ENCODE results near the gene FAM120B.

FAM120B gene

DNA sequence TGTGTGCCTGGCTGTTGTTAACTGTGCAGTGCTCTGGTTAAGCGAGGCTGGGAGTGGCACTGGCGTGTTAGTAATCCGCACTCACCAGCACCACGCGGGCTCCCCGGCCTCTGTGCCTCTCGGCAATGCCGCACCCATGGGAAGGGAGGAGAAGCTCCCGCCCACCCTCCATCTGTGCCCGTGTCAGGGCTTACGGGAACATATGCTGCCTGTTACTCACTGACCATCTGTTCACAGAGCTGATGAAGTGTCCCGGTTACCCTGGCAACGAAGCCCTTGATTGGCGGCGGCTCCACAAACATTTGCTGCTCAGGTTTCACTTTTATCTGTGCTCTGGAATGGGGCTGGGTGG is 131.8 kb downstream of the FAM120B start:
- Histone ChIP-seq H3K27me3 (ENCODE audit: insufficient read depth, low read depth, severe bottlenecking) (no peaks in the 10 kb centered on the region), H3K36me3 (no peaks in the 10 kb centered on the region), H3K27ac (peak overlapping the region; percentile 82), H3K9me3 (ENCODE audit: severe bottlenecking) (peaks cover 16% of the 10 kb centered on the region), H3K4me3 (ENCODE audit: low read depth, low read length) (no peak overlapping the region)
- peak; percentile 99 for DNase-seq
- no peak for TF ChIP-seq CTCF (IDR thresholded peaks at IDR 0.05; ENCODE audit: low read depth, low read length)

DNA sequence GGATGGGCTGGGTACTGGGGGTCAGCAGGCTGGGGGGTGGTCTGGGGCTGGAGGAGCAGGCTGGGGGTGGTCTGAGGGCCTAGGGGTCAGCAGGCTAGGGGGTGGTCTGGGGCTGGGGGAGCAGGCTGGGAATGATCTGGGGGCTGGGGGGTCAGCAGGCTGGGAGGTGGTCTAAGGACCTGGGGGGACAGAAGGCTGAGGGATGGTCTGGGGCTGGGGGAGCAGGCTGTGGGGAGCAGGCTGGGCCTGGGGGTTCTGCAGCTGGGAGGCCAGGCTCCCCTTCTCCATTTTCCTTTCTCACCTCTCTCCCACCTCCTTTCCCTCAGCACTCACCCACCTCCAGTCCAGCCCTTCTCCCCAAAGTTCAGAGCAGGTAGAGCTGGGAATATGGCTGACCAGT is 132.3 kb downstream of the FAM120B start:
- peak overlapping the region; percentile 53 for H3K27ac ChIP-seq
- no peak overlapping the region for H3K4me3 ChIP-seq (ENCODE audit: low read depth, low read length)
- no peaks in the 10 kb centered on the region for H3K36me3 ChIP-seq
- DNase-seq = no peak
- H3K9me3 ChIP-seq (ENCODE audit: severe bottlenecking) = peaks cover 16% of the 10 kb centered on the region
- TF ChIP-seq CTCF (IDR thresholded peaks at IDR 0.05; ENCODE audit: low read depth, low read length) = no peak
- H3K27me3 ChIP-seq (ENCODE audit: insufficient read depth, low read depth, severe bottlenecking) = no peaks in the 10 kb centered on the region

DNA sequence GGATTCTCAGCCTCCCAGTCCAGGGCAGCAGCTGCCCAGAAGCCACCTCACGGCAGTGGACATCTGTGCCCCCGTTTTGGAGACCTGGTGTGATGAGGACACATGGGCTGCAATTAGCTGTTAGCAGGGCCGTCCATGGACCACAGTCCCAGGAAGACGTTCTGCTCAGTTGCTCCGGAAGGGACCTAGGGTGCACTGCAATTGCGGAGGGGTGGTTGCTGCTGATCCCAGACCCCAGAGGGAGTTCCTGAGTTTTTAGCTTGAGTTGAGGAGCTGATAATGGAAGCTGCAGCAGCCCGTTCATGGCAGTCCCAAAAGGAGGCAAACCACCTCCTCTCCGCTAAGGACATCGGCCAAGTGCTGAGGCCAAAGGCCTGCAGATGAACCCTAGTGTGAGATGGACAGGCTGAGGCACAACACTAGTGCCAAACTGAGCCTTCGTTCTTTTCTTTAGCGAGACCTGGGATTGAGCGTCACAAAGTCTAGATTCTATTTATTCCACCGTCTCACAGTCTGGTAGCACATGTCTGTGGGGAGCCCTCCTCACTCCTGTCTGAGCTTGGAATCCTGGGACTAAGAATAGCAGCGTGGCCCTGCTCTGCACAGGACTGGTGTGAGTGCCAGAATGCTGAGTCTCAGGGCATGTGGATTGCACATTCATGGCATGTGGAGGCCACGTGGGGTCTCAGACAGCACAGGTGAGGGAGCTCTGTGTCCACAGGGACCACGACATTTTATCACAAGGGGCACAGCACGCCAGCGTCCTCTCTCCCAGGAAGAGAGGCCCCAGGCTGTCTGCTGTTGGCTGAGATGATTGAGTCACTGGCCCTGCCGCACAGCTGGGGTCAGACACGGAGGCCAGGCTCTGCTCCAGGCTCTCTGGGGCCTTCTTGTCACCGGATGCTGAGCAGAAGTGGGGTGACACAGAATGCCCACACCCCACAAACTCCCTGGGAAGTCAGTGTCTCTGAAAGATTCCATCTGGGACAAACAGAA is 133.1 kb downstream of the FAM120B start:
- H3K9me3 ChIP-seq (ENCODE audit: severe bottlenecking) = peaks cover 16% of the 10 kb centered on the region
- no peaks in the 10 kb centered on the region for H3K36me3 ChIP-seq
- H3K4me3 ChIP-seq (ENCODE audit: low read depth, low read length) = no peak overlapping the region
- TF ChIP-seq CTCF (IDR thresholded peaks at IDR 0.05; ENCODE audit: low read depth, low read length) = no peak
- peak overlapping the region; percentile 53 for H3K27ac ChIP-seq
- DNase-seq = no peak
- no peaks in the 10 kb centered on the region for H3K27me3 ChIP-seq (ENCODE audit: insufficient read depth, low read depth, severe bottlenecking)

GRCh38 chr6:170440437-170440836 is 133.9 kb downstream of the FAM120B start:
- Histone ChIP-seq H3K27me3 (ENCODE audit: insufficient read depth, low read depth, severe bottlenecking) (no peaks in the 10 kb centered on the region), H3K27ac (no peak overlapping the region), H3K9me3 (ENCODE audit: severe bottlenecking) (peaks cover 16% of the 10 kb centered on the region), H3K4me3 (ENCODE audit: low read depth, low read length) (no peak overlapping the region), H3K36me3 (no peaks in the 10 kb centered on the region)
- TF ChIP-seq CTCF (IDR thresholded peaks at IDR 0.05; ENCODE audit: low read depth, low read length) = no peak
- DNase-seq = no peak

GRCh38 chr6:170441316-170441715 is 134.8 kb downstream of the FAM120B start:
- H3K27me3 ChIP-seq (ENCODE audit: insufficient read depth, low read depth, severe bottlenecking) = no peaks in the 10 kb centered on the region
- no peak for DNase-seq
- TF ChIP-seq CTCF (IDR thresholded peaks at IDR 0.05; ENCODE audit: low read depth, low read length) = no peak
- H3K4me3 ChIP-seq (ENCODE audit: low read depth, low read length) = no peak overlapping the region
- H3K36me3 ChIP-seq = no peaks in the 10 kb centered on the region
- peaks cover 8% of the 10 kb centered on the region for H3K9me3 ChIP-seq (ENCODE audit: severe bottlenecking)
- no peak overlapping the region for H3K27ac ChIP-seq

All from WERI-Rb-1 (cell line).